GOT3 (cell line): Measurements from ENCODE around the gene PHKA2.
"Not testable (repeated sequence)": the region's sequence is repeated elsewhere in the genome, so short reads cannot be mapped to it uniquely, and the experiment has no call there.

Source experiments
- DNase-seq: peaks from one replicate; lab custom pipeline; 2025; ENCODE audit warnings: mixed read lengths; lab: John Stamatoyannopoulos, UW

PHKA2 gene

GRCh38 chrX:18864390-18864920 is 119.5 kb downstream of the PHKA2 start:
- no peak for DNase-seq

GRCh38 chrX:18861511-18861910 is 122.4 kb downstream of the PHKA2 start:
- DNase-seq, result no peak

DNA sequence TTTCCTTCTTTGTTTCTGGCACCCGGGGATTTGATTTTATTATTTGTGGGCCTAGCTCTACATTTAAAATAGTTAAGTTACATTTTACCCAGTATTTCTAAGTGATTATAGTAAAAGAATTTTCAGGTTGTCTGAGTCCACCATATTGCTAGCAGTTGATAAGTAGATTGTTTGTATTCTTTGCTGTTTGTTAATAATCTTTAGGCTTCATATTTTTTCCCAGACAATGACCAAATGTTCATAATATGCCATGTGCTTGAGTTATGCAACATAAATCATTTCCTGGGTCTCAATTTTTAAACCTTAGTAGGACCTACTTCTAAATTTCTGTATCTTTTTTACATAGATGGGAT is 127.3 kb downstream of the PHKA2 start:
- DNase-seq, result no peak

- DNase-seq, result no peak
Measured at GRCh38 chrX:18855919-18856644, 127.8 kb downstream of the PHKA2 start.

GRCh38 chrX:18847901-18848300 is 136.0 kb downstream of the PHKA2 start:
- not testable (repeated sequence) for DNase-seq
